CD4-positive, CD25-positive, alpha-beta regulatory T cell (primary cell): Measurements from ENCODE around the gene GARRE1. TPM values are rescaled to one million over a fixed set of nuclear protein-coding genes. Genes with fewer than 3 reads are reported as not detected.

Experiments used
- ATAC-seq, 2 donors: fragments of 150-1000 bp; cut with Tn5 transposase; one replicate each; pipeline ENCODE4 v1.10.0; 2021; ENCODE audit warnings: low read depth in 2 of 2, moderate number of reproducible peaks in 2 of 2, moderate library complexity in 1 of 2
- DNase-seq, 3 donors: peaks; one replicate each; pipeline versions ENCODE4 v3.0.0 to v3.0.0-alpha.2; 2012 to 2022; ENCODE audit warnings: mixed read lengths in 1 of 3
- H3K27ac ChIP-seq: one replicate; pipeline ENCODE4 v1.7.0; 2013; ENCODE audit warnings: mild to moderate bottlenecking, low read length; ENCODE audit not compliant: insufficient read depth, poor library complexity, severe bottlenecking
- H3K27me3 ChIP-seq: one replicate; pipeline ENCODE4 v1.7.0; 2013; ENCODE audit warnings: low read length; ENCODE audit not compliant: control insufficient read depth, insufficient read depth
- H3K36me3 ChIP-seq: one replicate; pipeline ENCODE4 v1.7.0; 2013; ENCODE audit warnings: mild to moderate bottlenecking, low read length, moderate library complexity; ENCODE audit not compliant: control insufficient read depth, insufficient read depth
- H3K4me1 ChIP-seq: 2 replicates; pipeline ENCODE4 v1.7.0; 2013; ENCODE audit warnings: mild to moderate bottlenecking, low read length; ENCODE audit not compliant: insufficient read depth, control insufficient read depth, poor library complexity, severe bottlenecking
- H3K4me3 ChIP-seq: one replicate; pipeline ENCODE4 v1.7.0; 2013; ENCODE audit warnings: low read depth, mild to moderate bottlenecking, low read length, moderate library complexity
- H3K9me3 ChIP-seq, 2 experiments: 1 replicate in 1 of 2; 2 replicates in 1 of 2; pipeline ENCODE4 v1.7.0; 2013; ENCODE audit warnings: low read length in 2 of 2, mild to moderate bottlenecking in 1 of 2, moderate library complexity in 1 of 2; ENCODE audit not compliant: control insufficient read depth in 2 of 2
- H3K27ac Mint-ChIP-seq, 3 donors: one replicate each; pipeline ENCODE4 v1.8.0; 2020 to 2022; ENCODE audit warnings: mild to moderate bottlenecking in 3 of 3, mixed read lengths in 3 of 3, moderate library complexity in 2 of 3
- H3K27me3 Mint-ChIP-seq: one replicate; pipeline ENCODE4 v1.8.0; 2022; ENCODE audit warnings: mild to moderate bottlenecking, mixed read lengths
- H3K36me3 Mint-ChIP-seq: one replicate; pipeline ENCODE4 v1.8.0; 2020; ENCODE audit warnings: mixed read lengths
- H3K4me1 Mint-ChIP-seq, 4 donors: one replicate each; pipeline ENCODE4 v1.8.0; 2020 to 2022; ENCODE audit warnings: mixed read lengths in 4 of 4, mild to moderate bottlenecking in 1 of 4
- H3K4me3 Mint-ChIP-seq, 4 donors: one replicate each; pipeline ENCODE4 v1.8.0; 2020 to 2022; ENCODE audit warnings: mild to moderate bottlenecking in 4 of 4, mixed read lengths in 4 of 4, moderate library complexity in 3 of 4
- H3K9me3 Mint-ChIP-seq, 7 donors: one replicate each; pipeline ENCODE4 v1.8.0; 2020 to 2022; ENCODE audit warnings: mixed read lengths in 7 of 7, mild to moderate bottlenecking in 3 of 7, moderate library complexity in 2 of 7
- polyA plus RNA-seq, 4 donors: library from polyadenylated mRNA; unstranded; fragments of 300-500 nt; fragmentation: Illumina TruSeq; gene quantifications; one replicate each; pipeline ENCODE4 v1.2.3, GENCODE V29; 2021
- total RNA-seq: library from RNA; stranded (reverse); gene quantifications from one replicate; pipeline ENCODE4 v1.2.3, GENCODE V29; 2022

Gene GARRE1
- total and polyA plus RNA-seq, 5 donors from 2014 or later: 3.2 to 47.4 (median 5.1) TPM

GRCh38 chr19:34232566-34233481 is 21.5 kb upstream of the GARRE1 start:
- peaks cover 0 to 4% (median 0%) of the 10 kb centered on the region in 7 donors for H3K9me3 Mint-ChIP-seq
- Histone ChIP-seq H3K9me3 (no peaks in the 10 kb centered on the region), H3K27ac (no peak overlapping the region), H3K4me1 (peaks cover 8% of the 10 kb centered on the region), H3K36me3 (peaks cover 21% of the 10 kb centered on the region), H3K4me3 (no peak overlapping the region), H3K27me3 (no peaks in the 10 kb centered on the region)
- peak overlapping the region in 2 of 4 donors; percentile 1 to 38 for H3K4me3 Mint-ChIP-seq
- peak; percentile 77 to 82 for ATAC-seq
- peak overlapping the region; percentile 38 to 87 (median 52) for H3K27ac Mint-ChIP-seq
- H3K4me1 Mint-ChIP-seq: peaks cover 14 to 24% (median 17%) of the 10 kb centered on the region in 4 donors
- peak in 1 of 3 donors; percentile 69 for DNase-seq
- no peaks in the 10 kb centered on the region for H3K27me3 Mint-ChIP-seq
- H3K36me3 Mint-ChIP-seq: peaks cover 27% of the 10 kb centered on the region

- Mint-ChIP-seq H3K9me3 (peaks cover 0 to 4% (median 0%) of the 10 kb centered on the region in 7 donors), H3K4me3 (no peak overlapping the region), H3K27me3 (no peaks in the 10 kb centered on the region), H3K27ac (no peak overlapping the region), H3K36me3 (peaks cover 12% of the 10 kb centered on the region), H3K4me1 (peaks cover 14 to 24% (median 17%) of the 10 kb centered on the region in 4 donors)
- Histone ChIP-seq H3K4me1 (peaks cover 8% of the 10 kb centered on the region), H3K27me3 (no peaks in the 10 kb centered on the region), H3K9me3 (no peaks in the 10 kb centered on the region), H3K36me3 (no peaks in the 10 kb centered on the region), H3K27ac (no peak overlapping the region), H3K4me3 (no peak overlapping the region)
- no peak for ATAC-seq
- DNase-seq: no peak
Observed at GRCh38 chr19:34235425-34235940, 18.9 kb upstream of the GARRE1 start.

GRCh38 chr19:34236035-34236987 is 18.0 kb upstream of the GARRE1 start:
- Mint-ChIP-seq H3K4me1 (peaks cover 14 to 20% (median 17%) of the 10 kb centered on the region in 4 donors), H3K4me3 (peak overlapping the region in 1 of 4 donors; percentile 29), H3K27me3 (no peaks in the 10 kb centered on the region), H3K9me3 (peaks cover 0 to 4% (median 0%) of the 10 kb centered on the region in 7 donors), H3K36me3 (peaks cover 12% of the 10 kb centered on the region), H3K27ac (no peak overlapping the region)
- DNase-seq (no peak), ATAC-seq (no peak)
- no peak overlapping the region for H3K27ac ChIP-seq
- H3K9me3 ChIP-seq: no peaks in the 10 kb centered on the region
- no peak overlapping the region for H3K4me3 ChIP-seq
- no peaks in the 10 kb centered on the region for H3K27me3 ChIP-seq
- H3K36me3 ChIP-seq: no peaks in the 10 kb centered on the region
- H3K4me1 ChIP-seq: peaks cover 8% of the 10 kb centered on the region

- Mint-ChIP-seq H3K27ac (peak overlapping the region in 1 of 3 donors; percentile 57), H3K4me3 (no peak overlapping the region), H3K27me3 (no peaks in the 10 kb centered on the region), H3K9me3 (peaks cover 0 to 4% (median 0%) of the 10 kb centered on the region in 7 donors), H3K4me1 (peaks cover 13 to 22% (median 18%) of the 10 kb centered on the region in 4 donors), H3K36me3 (peaks cover 12% of the 10 kb centered on the region)
- no peak for DNase-seq
- H3K4me3 ChIP-seq: no peak overlapping the region
- H3K27me3 ChIP-seq: no peaks in the 10 kb centered on the region
- no peaks in the 10 kb centered on the region for H3K36me3 ChIP-seq
- no peak overlapping the region for H3K27ac ChIP-seq
- H3K9me3 ChIP-seq: no peaks in the 10 kb centered on the region
- no peak for ATAC-seq
- peaks cover 8% of the 10 kb centered on the region for H3K4me1 ChIP-seq
Observed at GRCh38 chr19:34237283-34237682, 17.1 kb upstream of the GARRE1 start.

GRCh38 chr19:34237939-34238338 is 16.4 kb upstream of the GARRE1 start:
- DNase-seq: no peak
- Mint-ChIP-seq H3K27ac (no peak overlapping the region), H3K9me3 (peaks cover 0 to 4% (median 0%) of the 10 kb centered on the region in 7 donors), H3K4me1 (peaks cover 6 to 16% (median 13%) of the 10 kb centered on the region in 4 donors), H3K4me3 (no peak overlapping the region), H3K27me3 (no peaks in the 10 kb centered on the region), H3K36me3 (peaks cover 12% of the 10 kb centered on the region)
- Histone ChIP-seq H3K4me1 (peaks cover 3% of the 10 kb centered on the region), H3K4me3 (no peak overlapping the region), H3K36me3 (no peaks in the 10 kb centered on the region), H3K9me3 (no peaks in the 10 kb centered on the region), H3K27me3 (no peaks in the 10 kb centered on the region), H3K27ac (no peak overlapping the region)
- no peak for ATAC-seq

GRCh38 chr19:34241513-34242337 is 12.6 kb upstream of the GARRE1 start:
- no peaks in the 10 kb centered on the region for H3K27me3 ChIP-seq
- H3K9me3 ChIP-seq: no peaks in the 10 kb centered on the region
- ATAC-seq (no peak), DNase-seq (peak in 1 of 3 donors; percentile 52)
- Mint-ChIP-seq H3K4me3 (no peak overlapping the region), H3K27me3 (no peaks in the 10 kb centered on the region), H3K4me1 (peaks cover 5 to 9% (median 7%) of the 10 kb centered on the region in 4 donors), H3K36me3 (peaks cover 4% of the 10 kb centered on the region), H3K27ac (peak overlapping the region in 1 of 3 donors; percentile 48), H3K9me3 (no peaks in the 10 kb centered on the region)
- H3K4me3 ChIP-seq: no peak overlapping the region
- no peaks in the 10 kb centered on the region for H3K4me1 ChIP-seq
- no peaks in the 10 kb centered on the region for H3K36me3 ChIP-seq
- no peak overlapping the region for H3K27ac ChIP-seq
